LNCAP (cell line): ENCODE data around the gene CDKN2B-AS1.

Experiments
- TF ChIP-seq, protein P1 (sequence below): fragments of 450-650 bp; IDR thresholded peaks from 2 replicates; pipeline ENCODE4 v1.5.1; 2017; ENCODE audit warnings: mild to moderate bottlenecking

CDKN2B-AS1 gene

DNA sequence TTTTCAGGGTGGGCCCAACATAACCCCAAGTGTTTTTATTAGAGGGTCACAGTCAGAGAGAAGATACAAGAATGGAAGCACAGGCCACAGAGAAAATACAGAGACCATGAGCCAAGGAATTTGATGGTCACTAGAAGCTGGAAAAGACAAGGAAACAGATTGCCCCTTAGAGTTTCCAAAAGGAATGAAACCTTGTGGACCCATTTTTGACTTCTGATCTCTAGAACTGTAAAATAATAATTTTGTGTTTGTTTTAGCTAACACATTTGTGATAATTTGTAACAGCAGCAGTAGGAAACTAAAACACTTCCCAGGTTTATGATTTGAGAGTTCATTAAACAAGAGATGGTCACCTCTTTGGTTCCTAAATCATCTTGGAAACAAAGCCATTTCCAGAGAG lies 22.2 kb upstream of the CDKN2B-AS1 start:
- TF ChIP-seq, protein P1, sequence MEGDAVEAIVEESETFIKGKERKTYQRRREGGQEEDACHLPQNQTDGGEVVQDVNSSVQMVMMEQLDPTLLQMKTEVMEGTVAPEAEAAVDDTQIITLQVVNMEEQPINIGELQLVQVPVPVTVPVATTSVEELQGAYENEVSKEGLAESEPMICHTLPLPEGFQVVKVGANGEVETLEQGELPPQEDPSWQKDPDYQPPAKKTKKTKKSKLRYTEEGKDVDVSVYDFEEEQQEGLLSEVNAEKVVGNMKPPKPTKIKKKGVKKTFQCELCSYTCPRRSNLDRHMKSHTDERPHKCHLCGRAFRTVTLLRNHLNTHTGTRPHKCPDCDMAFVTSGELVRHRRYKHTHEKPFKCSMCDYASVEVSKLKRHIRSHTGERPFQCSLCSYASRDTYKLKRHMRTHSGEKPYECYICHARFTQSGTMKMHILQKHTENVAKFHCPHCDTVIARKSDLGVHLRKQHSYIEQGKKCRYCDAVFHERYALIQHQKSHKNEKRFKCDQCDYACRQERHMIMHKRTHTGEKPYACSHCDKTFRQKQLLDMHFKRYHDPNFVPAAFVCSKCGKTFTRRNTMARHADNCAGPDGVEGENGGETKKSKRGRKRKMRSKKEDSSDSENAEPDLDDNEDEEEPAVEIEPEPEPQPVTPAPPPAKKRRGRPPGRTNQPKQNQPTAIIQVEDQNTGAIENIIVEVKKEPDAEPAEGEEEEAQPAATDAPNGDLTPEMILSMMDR, result no peak

DNA sequence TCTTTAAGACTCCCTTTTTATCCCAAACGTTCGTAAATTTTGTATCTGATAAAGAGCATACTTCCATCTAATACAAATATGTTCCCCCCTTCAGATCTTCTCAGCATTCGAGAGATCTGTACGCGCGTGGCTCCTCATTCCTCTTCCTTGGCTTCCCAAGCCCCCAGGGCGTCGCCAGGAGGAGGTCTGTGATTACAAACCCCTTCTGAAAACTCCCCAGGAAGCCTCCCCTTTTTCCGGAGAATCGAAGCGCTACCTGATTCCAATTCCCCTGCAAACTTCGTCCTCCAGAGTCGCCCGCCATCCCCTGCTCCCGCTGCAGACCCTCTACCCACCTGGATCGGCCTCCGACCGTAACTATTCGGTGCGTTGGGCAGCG lies 20.3 kb upstream of the CDKN2B-AS1 start:
- TF ChIP-seq, protein P1, result no peak

DNA sequence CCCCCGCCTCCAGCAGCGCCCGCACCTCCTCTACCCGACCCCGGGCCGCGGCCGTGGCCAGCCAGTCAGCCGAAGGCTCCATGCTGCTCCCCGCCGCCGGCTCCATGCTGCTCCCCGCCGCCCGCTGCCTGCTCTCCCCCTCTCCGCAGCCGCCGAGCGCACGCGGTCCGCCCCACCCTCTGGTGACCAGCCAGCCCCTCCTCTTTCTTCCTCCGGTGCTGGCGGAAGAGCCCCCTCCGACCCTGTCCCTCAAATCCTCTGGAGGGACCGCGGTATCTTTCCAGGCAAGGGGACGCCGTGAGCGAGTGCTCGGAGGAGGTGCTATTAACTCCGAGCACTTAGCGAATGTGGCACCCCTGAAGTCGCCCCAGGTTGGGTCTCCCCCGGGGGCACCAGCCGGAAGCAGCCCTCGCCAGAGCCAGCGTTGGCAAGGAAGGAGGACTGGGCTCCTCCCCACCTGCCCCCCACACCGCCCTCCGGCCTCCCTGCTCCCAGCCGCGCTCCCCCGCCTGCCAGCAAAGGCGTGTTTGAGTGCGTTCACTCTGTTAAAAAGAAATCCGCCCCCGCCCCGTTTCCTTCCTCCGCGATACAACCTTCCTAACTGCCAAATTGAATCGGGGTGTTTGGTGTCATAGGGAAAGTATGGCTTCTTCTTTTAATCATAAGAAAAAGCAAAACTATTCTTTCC lies 19.7 kb upstream of the CDKN2B-AS1 start:
- TF ChIP-seq, protein P1, result no peak

DNA sequence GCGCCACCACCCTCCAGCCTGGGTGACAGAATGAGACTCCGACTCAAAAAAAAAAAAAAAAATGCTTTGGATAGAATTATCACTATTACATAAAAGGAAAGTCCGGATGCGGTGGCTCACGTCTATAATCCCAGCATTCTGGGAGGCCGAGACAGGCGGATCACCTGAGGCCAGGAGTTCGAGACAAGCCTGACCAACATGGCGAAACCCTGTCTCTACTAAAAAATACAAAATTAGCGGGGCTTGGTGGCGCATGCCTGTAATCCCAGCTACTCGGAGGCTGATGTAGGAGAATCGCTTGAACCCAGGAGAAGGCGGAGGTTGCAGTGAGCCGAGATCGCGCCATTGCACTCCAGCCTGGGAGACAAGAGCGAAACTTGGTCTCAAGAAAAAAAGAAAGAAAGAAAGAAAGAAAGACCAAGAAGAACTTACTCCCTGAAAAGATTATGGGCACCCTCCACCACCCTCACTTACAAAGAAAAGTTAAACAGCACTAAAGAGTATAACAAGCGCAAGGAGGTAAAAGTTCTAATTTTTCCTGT lies 18.2 kb upstream of the CDKN2B-AS1 start:
- TF ChIP-seq, protein P1, result no peak

DNA sequence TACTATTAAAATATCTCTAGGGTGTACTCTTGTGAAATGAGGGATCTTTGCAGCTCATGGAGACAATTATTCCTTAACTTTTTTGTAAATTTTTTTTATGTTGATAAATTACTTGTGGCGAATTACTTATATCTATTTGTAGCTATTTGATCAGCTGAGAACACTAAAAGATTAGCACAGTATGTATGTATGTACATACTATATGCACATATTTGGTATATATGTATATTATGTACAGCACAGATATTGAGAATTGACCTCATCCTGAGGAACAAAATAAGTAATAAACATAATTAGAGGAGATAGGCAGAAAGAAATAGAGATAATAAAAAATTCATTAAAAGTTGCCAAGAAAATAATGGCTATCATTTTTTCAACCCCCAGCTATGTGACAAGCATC lies 12.2 kb upstream of the CDKN2B-AS1 start:
- TF ChIP-seq, protein P1, result no peak

DNA sequence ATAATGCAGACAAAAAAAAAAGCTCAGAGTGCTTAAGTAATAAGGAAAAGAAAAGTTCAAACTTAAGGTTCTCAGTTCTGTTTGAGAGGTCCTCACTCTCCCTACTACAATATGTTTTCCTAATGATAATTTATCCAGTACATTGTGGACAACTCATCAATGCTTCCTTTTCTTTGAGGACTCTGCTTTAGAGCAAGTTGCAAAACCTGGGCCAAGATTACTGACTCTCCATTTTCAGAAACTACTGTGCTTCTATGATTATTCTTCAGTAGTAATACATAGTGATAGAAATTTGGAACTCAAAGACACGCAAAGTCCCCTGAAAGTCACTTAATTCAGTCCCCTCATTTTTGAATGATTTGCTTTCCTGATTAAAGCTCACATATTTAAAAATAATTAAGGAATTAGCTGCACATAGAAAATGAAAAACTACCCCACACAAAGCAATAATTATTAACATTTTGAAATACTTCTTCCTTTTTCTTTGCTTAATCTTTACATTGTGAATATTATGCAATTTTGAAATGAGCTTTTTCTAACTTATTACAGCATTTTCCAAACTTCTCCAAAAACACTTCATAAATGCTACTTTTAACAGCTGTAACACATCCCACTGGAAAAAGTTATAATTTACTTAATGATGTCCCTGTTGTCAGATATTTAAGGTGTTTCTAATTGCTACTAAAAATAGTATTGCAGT lies 11.6 kb upstream of the CDKN2B-AS1 start:
- TF ChIP-seq, protein P1, result no peak

DNA sequence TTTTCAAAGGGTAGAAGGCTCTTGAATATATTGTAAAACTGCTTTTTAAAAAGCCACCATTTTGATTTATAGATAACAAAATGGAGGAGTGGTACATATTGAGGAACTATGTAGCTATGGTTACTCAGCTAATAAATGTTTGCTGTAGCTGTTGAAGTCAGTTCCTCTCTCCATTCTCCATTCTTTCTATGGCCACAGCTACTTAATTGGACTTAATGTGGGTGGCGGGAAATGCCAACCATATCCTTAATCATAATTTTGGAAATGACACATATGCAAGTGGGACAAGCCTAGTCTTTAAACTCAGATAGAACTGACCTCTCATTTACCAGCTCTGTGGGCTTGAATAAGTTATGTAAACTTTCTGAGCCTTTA lies 11.0 kb upstream of the CDKN2B-AS1 start:
- TF ChIP-seq, protein P1, result no peak
